Astrocyte of the spinal cord (primary cell): ENCODE measurements around the gene ALDH7A1.

Source experiments
- DNase-seq: peaks from one replicate; pipeline ENCODE4 v3.0.0; 2011; ENCODE audit warnings: low read depth, low spot score
- H3K4me3 ChIP-seq: 2 replicates; pipeline ENCODE4 v1.5.1; 2011; ENCODE audit warnings: low read depth, mild to moderate bottlenecking, low read length, moderate library complexity
- in situ Hi-C: cut with HindIII; loops from 2 replicates; pipeline ENCODE4 v1.10.0; 2017; ENCODE audit warnings: low sequenced_read_pairs
- TF ChIP-seq, protein P1 (sequence below): IDR thresholded peaks from 2 replicates; pipeline ENCODE4 v1.5.1; 2012; ENCODE audit warnings: low read depth, mild to moderate bottlenecking, low read length, inconsistent platforms

Gene ALDH7A1

DNA sequence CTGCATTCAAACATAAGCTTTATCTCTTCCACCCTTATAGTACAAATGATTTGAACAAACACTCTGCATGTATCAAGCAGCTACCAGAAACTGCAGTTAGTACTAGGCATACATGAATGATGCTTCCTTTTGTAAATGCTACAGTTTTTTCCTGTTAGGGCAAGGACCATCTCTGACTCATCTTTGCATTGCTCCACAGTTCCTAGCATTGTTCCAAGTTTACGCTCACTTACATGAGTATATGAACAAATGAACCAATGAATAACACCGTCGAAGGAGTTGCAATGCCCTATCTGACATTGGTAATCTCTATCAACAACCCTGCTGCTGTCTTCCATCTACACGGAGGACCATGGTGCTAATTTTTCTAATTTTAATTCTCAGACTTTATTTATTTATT lies 2.1 kb upstream of the ALDH7A1 start:
- H3K4me3 ChIP-seq, result no peak overlapping the region
- TF ChIP-seq, protein P1, sequence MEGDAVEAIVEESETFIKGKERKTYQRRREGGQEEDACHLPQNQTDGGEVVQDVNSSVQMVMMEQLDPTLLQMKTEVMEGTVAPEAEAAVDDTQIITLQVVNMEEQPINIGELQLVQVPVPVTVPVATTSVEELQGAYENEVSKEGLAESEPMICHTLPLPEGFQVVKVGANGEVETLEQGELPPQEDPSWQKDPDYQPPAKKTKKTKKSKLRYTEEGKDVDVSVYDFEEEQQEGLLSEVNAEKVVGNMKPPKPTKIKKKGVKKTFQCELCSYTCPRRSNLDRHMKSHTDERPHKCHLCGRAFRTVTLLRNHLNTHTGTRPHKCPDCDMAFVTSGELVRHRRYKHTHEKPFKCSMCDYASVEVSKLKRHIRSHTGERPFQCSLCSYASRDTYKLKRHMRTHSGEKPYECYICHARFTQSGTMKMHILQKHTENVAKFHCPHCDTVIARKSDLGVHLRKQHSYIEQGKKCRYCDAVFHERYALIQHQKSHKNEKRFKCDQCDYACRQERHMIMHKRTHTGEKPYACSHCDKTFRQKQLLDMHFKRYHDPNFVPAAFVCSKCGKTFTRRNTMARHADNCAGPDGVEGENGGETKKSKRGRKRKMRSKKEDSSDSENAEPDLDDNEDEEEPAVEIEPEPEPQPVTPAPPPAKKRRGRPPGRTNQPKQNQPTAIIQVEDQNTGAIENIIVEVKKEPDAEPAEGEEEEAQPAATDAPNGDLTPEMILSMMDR, result no peak
- DNase-seq, result peak; percentile 76
- in situ Hi-C loops, result no loop called here

DNA sequence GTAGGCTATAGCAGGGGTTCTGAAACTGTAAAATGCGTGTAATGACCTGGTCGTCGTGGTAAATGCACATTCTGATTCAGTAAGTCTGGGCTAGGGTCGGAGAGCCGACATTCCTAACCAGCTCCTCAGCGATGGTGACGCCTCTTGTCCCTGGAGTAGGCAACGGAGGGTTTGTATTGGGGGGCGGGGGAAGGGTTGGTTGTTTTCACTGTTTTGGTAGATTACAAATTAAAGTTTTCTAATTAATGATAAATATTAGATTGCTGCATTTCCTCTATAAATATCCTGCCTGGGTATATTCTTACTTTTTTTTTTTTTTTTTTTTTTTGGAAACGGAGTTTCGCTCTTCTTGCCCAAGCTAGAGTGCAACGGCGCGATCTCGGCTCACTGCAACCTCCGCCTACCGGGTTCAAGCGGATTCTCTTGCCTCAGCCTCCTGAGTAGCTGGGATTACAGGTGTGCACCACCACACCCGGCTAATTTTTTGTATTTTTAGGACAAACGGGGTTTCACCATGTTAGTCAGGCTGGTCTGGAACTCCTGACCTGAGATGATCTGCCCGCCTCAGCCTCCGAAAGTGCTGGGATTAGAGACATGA lies 566 bp upstream of the ALDH7A1 start:
- peak overlapping the region; percentile 72 for H3K4me3 ChIP-seq
- in situ Hi-C loops, result no loop called here
- DNase-seq, result no peak
- TF ChIP-seq, protein P1, result no peak

DNA sequence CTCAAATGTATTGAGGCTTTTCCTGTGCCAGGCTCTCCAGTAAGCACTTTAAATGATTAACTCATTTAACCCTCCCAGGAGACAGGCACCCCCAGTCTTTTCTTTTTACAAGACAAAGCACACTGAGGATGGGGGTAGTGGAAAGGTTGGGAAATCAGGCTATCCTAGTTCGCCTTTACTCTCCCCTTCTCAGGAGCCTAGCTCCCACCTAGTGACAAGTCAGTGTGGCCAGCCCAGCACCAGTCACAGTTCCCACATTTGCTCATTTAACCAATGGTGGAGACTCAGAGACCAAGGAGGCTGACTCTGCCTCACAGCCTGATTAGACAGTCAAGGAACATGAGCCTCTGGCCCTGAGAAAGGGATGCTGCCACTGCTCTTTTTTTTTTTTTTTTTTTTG lies 3.5 kb downstream of the ALDH7A1 start:
- no peak overlapping the region for H3K4me3 ChIP-seq
- DNase-seq, result no peak
- in situ Hi-C loops, result no loop called here
- TF ChIP-seq, protein P1, result no peak

DNA sequence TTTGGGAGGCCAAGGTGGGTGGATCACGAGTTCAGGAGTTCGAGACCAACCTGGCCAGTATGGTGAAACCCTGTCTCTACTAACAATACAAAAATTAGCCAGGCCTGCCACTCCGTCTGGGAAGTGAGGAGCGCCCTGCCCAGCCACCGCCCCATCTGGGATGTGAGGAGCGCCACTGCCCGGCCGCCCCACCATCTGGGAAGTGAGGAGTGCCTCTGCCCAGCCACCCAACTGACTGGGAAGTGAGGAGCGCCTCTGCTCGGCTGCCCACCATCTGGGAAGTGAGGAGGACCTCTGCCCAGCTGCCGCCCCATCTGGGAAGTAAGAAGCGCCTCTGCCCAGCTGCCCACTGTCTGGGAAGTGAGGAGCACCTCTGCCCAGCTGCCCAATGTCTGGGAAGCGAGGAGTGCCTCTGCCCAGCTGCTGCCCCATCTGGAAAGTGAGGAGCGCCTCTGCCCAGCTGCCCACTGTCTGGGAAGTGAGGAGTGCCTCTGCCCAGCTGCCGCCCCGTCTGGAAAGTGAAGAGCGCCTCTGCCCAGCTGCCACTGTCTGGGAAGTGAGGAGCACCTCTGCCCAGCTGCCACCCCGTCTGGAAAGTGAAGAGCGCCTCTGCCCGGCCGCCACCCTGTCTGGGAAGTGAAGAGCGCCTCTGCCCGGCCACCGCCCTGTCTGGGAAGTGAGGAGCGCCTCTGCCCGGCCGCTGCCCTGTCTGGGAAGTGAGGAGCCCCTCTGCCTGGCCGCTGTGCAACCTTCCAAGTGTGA lies 5.3 kb downstream of the ALDH7A1 start:
- in situ Hi-C loops, result no loop called here
- H3K4me3 ChIP-seq, result no peak overlapping the region
- no peak for DNase-seq
- TF ChIP-seq, protein P1, result no peak

DNA sequence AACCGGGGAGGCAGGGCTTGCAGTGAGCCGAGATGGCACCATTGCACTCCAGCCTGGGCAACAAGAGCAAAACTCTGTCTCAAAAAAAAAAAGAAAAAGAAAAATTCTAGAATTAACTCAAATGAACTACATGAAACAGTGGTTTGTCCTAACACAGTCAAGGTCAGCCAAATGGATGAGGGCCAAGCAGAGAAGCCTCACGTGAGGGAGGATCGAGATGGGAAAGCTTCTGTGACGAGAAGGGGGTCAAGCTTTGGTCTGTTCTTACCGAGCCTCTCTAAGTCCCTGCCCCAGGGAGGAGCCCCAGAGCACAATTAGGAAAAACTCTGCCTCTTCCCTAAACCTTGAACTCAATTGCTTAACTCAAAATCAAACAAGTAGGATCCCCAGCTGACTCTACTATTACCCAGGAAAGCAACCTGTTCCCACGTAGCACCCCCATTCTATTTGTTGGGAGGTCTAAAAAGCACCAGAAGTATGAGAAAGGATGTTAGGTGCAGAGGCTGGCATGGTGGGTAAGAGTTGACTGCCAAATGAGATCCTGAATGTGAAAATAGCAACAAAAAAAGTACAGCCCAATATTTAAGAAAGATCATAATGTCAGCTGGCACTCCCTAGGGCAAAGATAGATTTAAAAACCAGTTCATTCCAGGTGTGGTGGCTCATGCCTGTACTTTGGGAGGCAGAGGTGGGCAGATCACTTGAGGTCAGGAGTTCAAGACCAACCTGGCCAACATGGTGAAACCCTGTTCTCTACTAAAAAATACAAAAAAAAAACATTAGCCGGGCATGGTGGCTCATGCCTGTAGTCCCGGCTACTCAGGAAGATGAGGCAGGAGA lies 7.2 kb downstream of the ALDH7A1 start:
- in situ Hi-C loops, result no loop called here
- DNase-seq, result no peak
- H3K4me3 ChIP-seq, result no peak overlapping the region
- TF ChIP-seq, protein P1, result no peak

DNA sequence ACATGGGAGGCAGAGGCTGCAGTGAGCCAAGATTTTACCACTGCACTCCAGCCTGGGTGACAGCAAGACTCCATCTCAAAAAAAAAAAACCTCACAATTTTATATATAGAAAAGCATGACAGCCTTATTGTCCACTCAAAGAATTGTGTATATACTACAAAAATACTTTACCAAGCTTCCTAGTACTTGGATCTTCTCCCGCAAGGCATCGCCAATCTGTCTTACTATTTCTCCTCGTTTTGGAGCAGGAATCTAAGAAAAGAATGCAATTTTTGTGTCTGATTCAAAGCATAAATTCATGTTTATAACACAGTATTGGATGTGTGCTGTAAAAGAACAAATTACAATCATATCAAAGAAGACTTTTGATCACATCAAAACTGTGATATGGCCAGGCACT lies 11.3 kb downstream of the ALDH7A1 start:
- DNase-seq, result no peak
- TF ChIP-seq, protein P1, result no peak
- no peak overlapping the region for H3K4me3 ChIP-seq
- in situ Hi-C loops, result no loop called here
